ENCODE data around the gene LIN28A. TPM values are rescaled to one million over a fixed set of nuclear protein-coding genes. Genes with fewer than 3 reads are reported as not detected.

LIN28A gene
- polyA plus RNA-seq, 1 of the 3 experiments (the other 2 are of a cell fraction) = not detected

DNA sequence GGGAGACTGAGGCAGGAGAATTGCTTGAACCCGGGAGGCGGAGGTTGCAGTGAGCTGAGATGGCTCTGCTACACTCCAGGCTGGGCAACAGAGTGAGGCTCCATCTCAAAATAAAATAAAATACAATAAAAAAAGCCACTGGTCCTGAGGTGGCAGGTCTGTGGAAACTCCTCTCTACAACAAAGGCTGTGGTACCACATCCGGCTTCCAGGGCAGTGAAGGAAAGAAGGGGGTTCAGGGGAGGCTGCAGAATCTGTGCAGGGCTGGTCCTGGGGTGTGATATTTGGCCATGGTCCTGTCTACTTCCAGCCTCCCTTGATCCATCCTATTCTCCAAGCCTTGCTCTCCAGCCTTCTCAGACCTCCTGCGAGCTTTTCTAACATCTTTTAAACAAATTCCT is 37.3 kb upstream of the LIN28A start:
- H3K4me3 ChIP-seq (ENCODE audit: low read depth in 2 of 2, low read length in 1 of 2) = no peak overlapping the region
- no peaks in the 10 kb centered on the region for H3K9me3 ChIP-seq
- H3K9me2 ChIP-seq = no peaks in the 10 kb centered on the region
- 80% methylated on average over 4 of the region's 4 CpGs for WGBS (ENCODE audit: low lambda C conversion rate)
- H3K27ac ChIP-seq (ENCODE audit: low read depth in 2 of 2, low read length in 1 of 2) = no peak overlapping the region
- H3K4me1 ChIP-seq (ENCODE audit: control insufficient read depth in 1 of 2, insufficient read depth in 2 of 2, low read depth in 1 of 2, low read length in 1 of 2) = peaks cover 0 to 2% of the 10 kb centered on the region in 2 experiments; a peak in 2 of 4 replicates
- H3K36me3 ChIP-seq (replicated peaks in 1 of 2; ENCODE audit: control insufficient read depth in 1 of 2, insufficient read depth in 2 of 2, low read length in 1 of 2) = no peaks in the 10 kb centered on the region
- no peak for DNase-seq
- ChIA-PET POLR2A (no interaction called here), CTCF (interaction anchor here (0.8 to 7.5 kb wide), 4 partner anchors 10 to 88 kb away, joined by 3 to 89 read pairs (median 6); no protein-coding TSS in a partner anchor)
- H3K27me3 ChIP-seq (ENCODE audit: insufficient read depth) = no peaks in the 10 kb centered on the region
- TF ChIP-seq SMC3 (IDR thresholded peaks at IDR 0.05; ENCODE audit: low read depth, low read length) (no peak), SIN3A (IDR thresholded peaks at IDR 0.05; ENCODE audit: borderline replicate concordance, low read depth, low read length) (no peak), EZH2phosphoT487 (IDR thresholded peaks at IDR 0.05; ENCODE audit: borderline replicate concordance, low read depth) (no peak), FOXM1 (IDR thresholded peaks at IDR 0.05; ENCODE audit: low read depth) (no peak), NRF1 (IDR thresholded peaks at IDR 0.05; ENCODE audit: low read depth, low read length) (no peak), GABPA (IDR thresholded peaks at IDR 0.05; ENCODE audit: low read depth) (no peak), JUND (IDR thresholded peaks at IDR 0.05) (no peak), RCOR1 (IDR thresholded peaks at IDR 0.05; ENCODE audit: low read length) (no peak), FOXJ3 (CRISPR knock-in tag; IDR thresholded peaks at IDR 0.05) (no peak), MXI1 (IDR thresholded peaks at IDR 0.05; ENCODE audit: low read depth, low read length) (no peak), TCF12 (IDR thresholded peaks at IDR 0.05) (no peak), CHD2 (IDR thresholded peaks at IDR 0.05; ENCODE audit: low read length, partially characterized antibody) (no peak), NFIC (IDR thresholded peaks at IDR 0.05; ENCODE audit: borderline replicate concordance) (no peak), RAD21 (IDR thresholded peaks at IDR 0.05; ENCODE audit: low read length) (no peak), TAF1 (IDR thresholded peaks at IDR 0.05; ENCODE audit: borderline replicate concordance, low read depth, low read length) (no peak)
- TF ChIP-seq, protein P1, sequence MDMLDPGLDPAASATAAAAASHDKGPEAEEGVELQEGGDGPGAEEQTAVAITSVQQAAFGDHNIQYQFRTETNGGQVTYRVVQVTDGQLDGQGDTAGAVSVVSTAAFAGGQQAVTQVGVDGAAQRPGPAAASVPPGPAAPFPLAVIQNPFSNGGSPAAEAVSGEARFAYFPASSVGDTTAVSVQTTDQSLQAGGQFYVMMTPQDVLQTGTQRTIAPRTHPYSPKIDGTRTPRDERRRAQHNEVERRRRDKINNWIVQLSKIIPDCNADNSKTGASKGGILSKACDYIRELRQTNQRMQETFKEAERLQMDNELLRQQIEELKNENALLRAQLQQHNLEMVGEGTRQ (IDR thresholded peaks at IDR 0.05; ENCODE audit: borderline replicate concordance, low read depth, low read length) = no peak
- TF ChIP-seq, protein P2, sequence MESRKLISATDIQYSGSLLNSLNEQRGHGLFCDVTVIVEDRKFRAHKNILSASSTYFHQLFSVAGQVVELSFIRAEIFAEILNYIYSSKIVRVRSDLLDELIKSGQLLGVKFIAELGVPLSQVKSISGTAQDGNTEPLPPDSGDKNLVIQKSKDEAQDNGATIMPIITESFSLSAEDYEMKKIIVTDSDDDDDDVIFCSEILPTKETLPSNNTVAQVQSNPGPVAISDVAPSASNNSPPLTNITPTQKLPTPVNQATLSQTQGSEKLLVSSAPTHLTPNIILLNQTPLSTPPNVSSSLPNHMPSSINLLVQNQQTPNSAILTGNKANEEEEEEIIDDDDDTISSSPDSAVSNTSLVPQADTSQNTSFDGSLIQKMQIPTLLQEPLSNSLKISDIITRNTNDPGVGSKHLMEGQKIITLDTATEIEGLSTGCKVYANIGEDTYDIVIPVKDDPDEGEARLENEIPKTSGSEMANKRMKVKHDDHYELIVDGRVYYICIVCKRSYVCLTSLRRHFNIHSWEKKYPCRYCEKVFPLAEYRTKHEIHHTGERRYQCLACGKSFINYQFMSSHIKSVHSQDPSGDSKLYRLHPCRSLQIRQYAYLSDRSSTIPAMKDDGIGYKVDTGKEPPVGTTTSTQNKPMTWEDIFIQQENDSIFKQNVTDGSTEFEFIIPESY (IDR thresholded peaks at IDR 0.05; ENCODE audit: borderline replicate concordance, low read depth) = no peak
- TF ChIP-seq, protein P3, sequence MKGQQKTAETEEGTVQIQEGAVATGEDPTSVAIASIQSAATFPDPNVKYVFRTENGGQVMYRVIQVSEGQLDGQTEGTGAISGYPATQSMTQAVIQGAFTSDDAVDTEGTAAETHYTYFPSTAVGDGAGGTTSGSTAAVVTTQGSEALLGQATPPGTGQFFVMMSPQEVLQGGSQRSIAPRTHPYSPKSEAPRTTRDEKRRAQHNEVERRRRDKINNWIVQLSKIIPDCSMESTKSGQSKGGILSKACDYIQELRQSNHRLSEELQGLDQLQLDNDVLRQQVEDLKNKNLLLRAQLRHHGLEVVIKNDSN (IDR thresholded peaks at IDR 0.05; ENCODE audit: borderline replicate concordance, low read depth) = no peak
- TF ChIP-seq, protein P4, sequence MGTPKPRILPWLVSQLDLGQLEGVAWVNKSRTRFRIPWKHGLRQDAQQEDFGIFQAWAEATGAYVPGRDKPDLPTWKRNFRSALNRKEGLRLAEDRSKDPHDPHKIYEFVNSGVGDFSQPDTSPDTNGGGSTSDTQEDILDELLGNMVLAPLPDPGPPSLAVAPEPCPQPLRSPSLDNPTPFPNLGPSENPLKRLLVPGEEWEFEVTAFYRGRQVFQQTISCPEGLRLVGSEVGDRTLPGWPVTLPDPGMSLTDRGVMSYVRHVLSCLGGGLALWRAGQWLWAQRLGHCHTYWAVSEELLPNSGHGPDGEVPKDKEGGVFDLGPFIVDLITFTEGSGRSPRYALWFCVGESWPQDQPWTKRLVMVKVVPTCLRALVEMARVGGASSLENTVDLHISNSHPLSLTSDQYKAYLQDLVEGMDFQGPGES (IDR thresholded peaks at IDR 0.05; ENCODE audit: low read depth, low read length) = no peak
- TF ChIP-seq, protein P5, sequence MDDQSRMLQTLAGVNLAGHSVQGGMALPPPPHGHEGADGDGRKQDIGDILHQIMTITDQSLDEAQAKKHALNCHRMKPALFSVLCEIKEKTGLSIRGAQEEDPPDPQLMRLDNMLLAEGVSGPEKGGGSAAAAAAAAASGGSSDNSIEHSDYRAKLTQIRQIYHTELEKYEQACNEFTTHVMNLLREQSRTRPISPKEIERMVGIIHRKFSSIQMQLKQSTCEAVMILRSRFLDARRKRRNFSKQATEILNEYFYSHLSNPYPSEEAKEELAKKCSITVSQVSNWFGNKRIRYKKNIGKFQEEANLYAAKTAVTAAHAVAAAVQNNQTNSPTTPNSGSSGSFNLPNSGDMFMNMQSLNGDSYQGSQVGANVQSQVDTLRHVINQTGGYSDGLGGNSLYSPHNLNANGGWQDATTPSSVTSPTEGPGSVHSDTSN (IDR thresholded peaks at IDR 0.05) = no peak
- H4K20me1 ChIP-seq (ENCODE audit: insufficient read depth) = no peaks in the 10 kb centered on the region
- no peak overlapping the region for H3K4me2 ChIP-seq
- H3K79me2 ChIP-seq (ENCODE audit: insufficient read depth) = no peaks in the 10 kb centered on the region
- no peak overlapping the region for H3K9ac ChIP-seq
- no peak overlapping the region for H2AFZ ChIP-seq (ENCODE audit: low read depth)
- peaks cover 8% of the 10 kb centered on the region for H3F3A ChIP-seq (replicated peaks; ENCODE audit: insufficient read depth)

Measured in SK-N-SH (cell line).